GM18951 (cell line): ENCODE data around the gene MRE11.
"Not testable (repeated sequence)": the region's sequence is repeated elsewhere in the genome, so short reads cannot be mapped to it uniquely, and the experiment has no call there.

Experiments used
- POLR2A ChIP-seq: IDR thresholded peaks from 4 replicates; pipeline ENCODE4 v1.6.1; 2011; ENCODE audit warnings: mild to moderate bottlenecking; ENCODE audit not compliant: insufficient read length, insufficient read depth; ENCODE audit errors: extremely low read depth
- in situ Hi-C: fragments of 300-500 bp; cut with MboI; formaldehyde crosslinking; loops from one replicate; pipeline ENCODE4 v1.12.0; 2022; ENCODE audit warnings: low sequenced_read_pairs, mixed read lengths, inconsistent platforms; ENCODE audit not compliant: unreplicated experiment

MRE11 gene

DNA sequence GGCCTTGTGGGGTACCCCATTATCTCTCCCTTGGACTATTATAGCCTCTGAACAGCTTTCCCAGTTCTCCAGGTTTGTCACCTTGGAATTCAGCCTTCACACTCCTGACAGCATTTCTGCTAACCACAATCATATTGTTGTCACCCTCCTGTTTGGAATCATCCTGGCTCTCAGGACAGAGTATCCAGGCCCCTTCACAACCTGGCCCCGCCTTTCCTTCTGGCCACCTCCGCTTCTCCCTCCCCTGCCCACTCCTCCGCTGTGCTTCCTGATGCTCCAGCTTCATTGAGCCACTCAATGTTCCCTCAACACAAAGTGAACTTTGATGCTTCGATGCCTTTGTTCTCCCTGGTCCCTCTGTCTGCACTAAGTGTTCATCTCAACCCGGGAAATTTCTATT lies 95.5 kb downstream of the MRE11 start:
- in situ Hi-C loops, result no loop called here
- no peak for TF ChIP-seq POLR2A

DNA sequence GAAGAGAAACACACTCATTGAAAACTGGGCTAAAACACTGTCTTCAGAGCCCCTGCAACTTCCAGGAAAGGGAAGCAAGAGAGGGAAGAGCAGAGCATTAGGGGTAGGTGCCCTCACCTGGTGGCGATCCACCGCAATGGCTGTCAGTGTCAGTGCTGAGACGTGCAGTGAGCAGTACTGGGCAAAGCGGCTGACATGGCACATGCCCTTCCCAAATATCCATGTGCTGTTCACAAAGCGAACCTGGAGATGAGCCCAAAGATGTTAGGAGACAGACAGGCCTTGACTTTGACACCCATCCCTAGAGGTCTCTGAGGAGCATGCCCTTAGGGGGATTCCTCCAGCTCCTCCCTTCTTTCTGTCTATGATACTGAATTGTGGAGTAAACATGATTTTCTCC lies 97.4 kb downstream of the MRE11 start:
- TF ChIP-seq POLR2A, result no peak
- in situ Hi-C loops, result no loop called here

DNA sequence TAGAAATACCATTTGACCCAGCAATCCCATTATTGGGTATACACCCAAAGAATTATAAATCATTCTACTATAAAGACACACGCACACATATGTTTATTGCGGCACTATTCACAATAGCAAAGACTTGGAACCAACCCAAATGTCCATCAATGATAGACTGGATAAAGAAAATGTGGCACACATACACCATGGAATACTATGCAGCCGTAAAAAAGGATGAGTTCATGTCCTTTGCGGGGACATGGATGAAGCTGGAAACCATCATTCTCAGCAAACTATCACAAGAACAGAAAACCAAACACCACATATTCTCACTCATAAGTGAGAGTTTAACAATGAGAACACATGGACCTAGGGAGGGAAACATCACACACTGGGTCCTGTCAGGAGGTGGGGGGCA lies 101.7 kb downstream of the MRE11 start:
- in situ Hi-C loops, result not testable (repeated sequence)

DNA sequence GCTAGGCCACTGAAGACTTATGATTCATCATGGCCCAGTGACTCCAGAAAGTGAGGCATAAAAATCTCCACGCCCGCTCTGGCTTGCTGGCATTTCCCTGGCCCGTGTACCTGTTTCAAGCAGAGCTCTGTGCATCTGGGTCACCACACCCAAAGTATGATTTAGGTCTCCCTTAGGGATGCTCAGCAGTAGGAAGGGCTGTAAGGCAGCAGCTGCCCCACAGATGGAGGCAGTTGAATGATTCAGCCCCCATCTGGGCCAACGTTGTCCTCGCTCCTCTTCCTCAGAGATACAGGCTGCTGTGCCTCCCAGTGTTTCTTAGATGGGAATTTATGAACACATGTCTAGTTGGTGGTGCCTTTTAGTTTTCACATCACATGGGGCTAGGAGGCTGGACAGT lies 114.0 kb downstream of the MRE11 start:
- in situ Hi-C loops, result no loop called here
- TF ChIP-seq POLR2A, result no peak

DNA sequence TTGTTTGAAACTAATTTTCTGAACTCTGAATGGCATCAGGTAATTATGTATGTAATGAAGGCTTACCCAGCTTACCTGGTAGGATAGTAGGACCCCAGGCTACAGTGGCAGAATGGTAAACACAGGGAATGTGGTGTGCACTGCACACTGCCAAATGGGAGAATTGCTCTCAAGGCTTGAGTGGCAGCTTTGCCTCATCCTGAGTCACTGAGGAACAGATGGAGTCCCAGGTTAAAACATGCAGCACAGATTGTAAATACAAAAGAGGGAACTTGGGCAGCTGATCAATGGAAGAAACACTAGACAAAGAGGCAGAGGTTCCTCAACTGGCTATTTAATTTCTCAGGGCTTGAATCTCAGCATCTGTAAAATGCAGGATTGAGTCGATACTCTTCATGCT lies 116.8 kb downstream of the MRE11 start:
- TF ChIP-seq POLR2A, result no peak
- in situ Hi-C loops, result no loop called here

DNA sequence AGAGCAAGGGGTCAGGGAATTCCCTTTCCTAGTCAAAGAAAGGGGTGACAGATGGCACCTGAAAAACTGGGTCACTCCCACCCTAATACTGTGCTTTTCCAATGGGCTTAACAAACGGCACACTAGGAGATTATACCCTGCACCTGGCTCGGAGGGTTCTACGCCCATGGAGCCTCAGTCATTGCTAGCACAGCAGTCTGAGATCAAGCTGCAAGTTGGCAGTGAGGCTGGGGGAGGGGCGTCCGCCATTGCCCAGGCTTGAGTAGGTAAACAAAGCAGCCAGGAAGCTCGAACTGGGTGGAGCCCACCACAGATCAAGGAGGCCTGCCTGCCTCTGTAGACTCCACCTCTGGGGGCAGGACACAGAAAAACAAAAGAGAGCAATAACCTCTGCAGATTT lies 123.1 kb downstream of the MRE11 start:
- in situ Hi-C loops, result not testable (repeated sequence)
